ENCODE data around the gene ZIC4. TPM values are rescaled to one million over a fixed set of nuclear protein-coding genes. Genes with fewer than 3 reads are reported as not detected.

The ZIC4 gene
- polyA plus RNA-seq, 1 of the 3 experiments (the other 2 are of a cell fraction), result 1.3 TPM

DNA sequence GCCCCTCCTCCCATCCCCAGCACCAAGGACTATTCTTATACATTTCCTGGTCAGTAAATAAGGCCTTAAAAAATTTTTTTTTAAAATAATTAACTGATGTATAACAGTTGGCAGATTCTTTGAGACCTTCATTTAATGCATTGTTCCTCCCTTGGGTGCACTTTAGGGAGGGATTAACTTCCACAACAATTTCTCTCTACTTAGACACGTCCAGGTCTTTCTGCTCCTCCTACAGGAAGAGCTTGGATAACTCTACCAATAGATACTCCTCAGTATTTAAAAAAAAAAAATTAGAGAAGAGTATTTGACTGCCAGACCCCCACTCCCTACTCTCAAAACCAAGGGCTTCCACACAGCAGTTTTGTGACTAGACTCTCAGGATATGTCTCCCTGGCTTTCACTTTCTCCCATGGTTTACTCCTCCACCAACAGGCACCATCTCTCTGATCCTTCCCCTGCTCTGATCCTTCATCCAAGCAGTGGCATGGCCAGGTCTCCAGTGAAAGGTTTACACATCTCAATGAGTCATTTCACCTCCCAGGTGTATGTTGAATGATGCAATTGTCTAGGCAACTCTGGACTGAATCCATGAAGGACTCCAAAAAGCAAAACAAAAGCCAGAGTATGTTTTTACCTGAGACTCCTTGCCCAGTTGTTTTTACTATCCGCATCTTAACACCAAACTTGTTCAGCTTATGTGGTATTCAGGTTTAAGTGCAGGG lies 7.4 kb downstream of the ZIC4 start:
- ChIA-PET CTCF (interaction anchor here (0.6 kb wide), 1 partner anchor 16 kb away, joined by 3 read pairs; no protein-coding TSS in a partner anchor), POLR2A (no interaction called here)
- Histone ChIP-seq H4K20me1 (ENCODE audit: insufficient read depth) (no peaks in the 10 kb centered on the region), H3K79me2 (ENCODE audit: insufficient read depth) (peaks cover 24% of the 10 kb centered on the region; the same call in 1 of the 2 replicates), H3K27ac (ENCODE audit: low read depth in 2 of 2, low read length in 1 of 2) (no peak overlapping the region), H3K9me2 (no peaks in the 10 kb centered on the region), H3K4me3 (ENCODE audit: low read depth in 2 of 2, low read length in 1 of 2) (no peak overlapping the region), H3K36me3 (replicated peaks in 1 of 2; ENCODE audit: control insufficient read depth in 1 of 2, insufficient read depth in 2 of 2, low read length in 1 of 2) (no peaks in the 10 kb centered on the region), H3K9ac (no peak overlapping the region), H3K4me2 (no peak overlapping the region), H3K27me3 (ENCODE audit: insufficient read depth) (peaks cover 28% of the 10 kb centered on the region; the same call in 1 of the 2 replicates), H3K4me1 (ENCODE audit: control insufficient read depth in 1 of 2, insufficient read depth in 2 of 2, low read depth in 1 of 2, low read length in 1 of 2) (no peaks in the 10 kb centered on the region; a peak in 1 of 4 replicates), H3K9me3 (no peaks in the 10 kb centered on the region), H3F3A (replicated peaks; ENCODE audit: insufficient read depth) (no peaks in the 10 kb centered on the region), H2AFZ (ENCODE audit: low read depth) (no peak overlapping the region)
- TF ChIP-seq MXI1 (IDR thresholded peaks at IDR 0.05; ENCODE audit: low read depth, low read length) (no peak), CHD2 (IDR thresholded peaks at IDR 0.05; ENCODE audit: low read length, partially characterized antibody) (no peak), RFX5 (IDR thresholded peaks at IDR 0.05; ENCODE audit: low read length) (no peak), TAF1 (IDR thresholded peaks at IDR 0.05; ENCODE audit: borderline replicate concordance, low read depth, low read length) (no peak), JUND (IDR thresholded peaks at IDR 0.05) (no peak), GATA2 (CRISPR knock-in tag; IDR thresholded peaks at IDR 0.05) (no peak), RAD21 (IDR thresholded peaks at IDR 0.05; ENCODE audit: low read length) (no peak)
- TF ChIP-seq, protein P1, sequence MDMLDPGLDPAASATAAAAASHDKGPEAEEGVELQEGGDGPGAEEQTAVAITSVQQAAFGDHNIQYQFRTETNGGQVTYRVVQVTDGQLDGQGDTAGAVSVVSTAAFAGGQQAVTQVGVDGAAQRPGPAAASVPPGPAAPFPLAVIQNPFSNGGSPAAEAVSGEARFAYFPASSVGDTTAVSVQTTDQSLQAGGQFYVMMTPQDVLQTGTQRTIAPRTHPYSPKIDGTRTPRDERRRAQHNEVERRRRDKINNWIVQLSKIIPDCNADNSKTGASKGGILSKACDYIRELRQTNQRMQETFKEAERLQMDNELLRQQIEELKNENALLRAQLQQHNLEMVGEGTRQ (IDR thresholded peaks at IDR 0.05; ENCODE audit: borderline replicate concordance, low read depth, low read length), result no peak
- TF ChIP-seq, protein P2, sequence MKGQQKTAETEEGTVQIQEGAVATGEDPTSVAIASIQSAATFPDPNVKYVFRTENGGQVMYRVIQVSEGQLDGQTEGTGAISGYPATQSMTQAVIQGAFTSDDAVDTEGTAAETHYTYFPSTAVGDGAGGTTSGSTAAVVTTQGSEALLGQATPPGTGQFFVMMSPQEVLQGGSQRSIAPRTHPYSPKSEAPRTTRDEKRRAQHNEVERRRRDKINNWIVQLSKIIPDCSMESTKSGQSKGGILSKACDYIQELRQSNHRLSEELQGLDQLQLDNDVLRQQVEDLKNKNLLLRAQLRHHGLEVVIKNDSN (IDR thresholded peaks at IDR 0.05; ENCODE audit: borderline replicate concordance, low read depth), result no peak
- TF ChIP-seq, protein P3, sequence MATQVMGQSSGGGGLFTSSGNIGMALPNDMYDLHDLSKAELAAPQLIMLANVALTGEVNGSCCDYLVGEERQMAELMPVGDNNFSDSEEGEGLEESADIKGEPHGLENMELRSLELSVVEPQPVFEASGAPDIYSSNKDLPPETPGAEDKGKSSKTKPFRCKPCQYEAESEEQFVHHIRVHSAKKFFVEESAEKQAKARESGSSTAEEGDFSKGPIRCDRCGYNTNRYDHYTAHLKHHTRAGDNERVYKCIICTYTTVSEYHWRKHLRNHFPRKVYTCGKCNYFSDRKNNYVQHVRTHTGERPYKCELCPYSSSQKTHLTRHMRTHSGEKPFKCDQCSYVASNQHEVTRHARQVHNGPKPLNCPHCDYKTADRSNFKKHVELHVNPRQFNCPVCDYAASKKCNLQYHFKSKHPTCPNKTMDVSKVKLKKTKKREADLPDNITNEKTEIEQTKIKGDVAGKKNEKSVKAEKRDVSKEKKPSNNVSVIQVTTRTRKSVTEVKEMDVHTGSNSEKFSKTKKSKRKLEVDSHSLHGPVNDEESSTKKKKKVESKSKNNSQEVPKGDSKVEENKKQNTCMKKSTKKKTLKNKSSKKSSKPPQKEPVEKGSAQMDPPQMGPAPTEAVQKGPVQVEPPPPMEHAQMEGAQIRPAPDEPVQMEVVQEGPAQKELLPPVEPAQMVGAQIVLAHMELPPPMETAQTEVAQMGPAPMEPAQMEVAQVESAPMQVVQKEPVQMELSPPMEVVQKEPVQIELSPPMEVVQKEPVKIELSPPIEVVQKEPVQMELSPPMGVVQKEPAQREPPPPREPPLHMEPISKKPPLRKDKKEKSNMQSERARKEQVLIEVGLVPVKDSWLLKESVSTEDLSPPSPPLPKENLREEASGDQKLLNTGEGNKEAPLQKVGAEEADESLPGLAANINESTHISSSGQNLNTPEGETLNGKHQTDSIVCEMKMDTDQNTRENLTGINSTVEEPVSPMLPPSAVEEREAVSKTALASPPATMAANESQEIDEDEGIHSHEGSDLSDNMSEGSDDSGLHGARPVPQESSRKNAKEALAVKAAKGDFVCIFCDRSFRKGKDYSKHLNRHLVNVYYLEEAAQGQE (IDR thresholded peaks at IDR 0.05; ENCODE audit: low read depth, low read length), result no peak
- TF ChIP-seq, protein P4, sequence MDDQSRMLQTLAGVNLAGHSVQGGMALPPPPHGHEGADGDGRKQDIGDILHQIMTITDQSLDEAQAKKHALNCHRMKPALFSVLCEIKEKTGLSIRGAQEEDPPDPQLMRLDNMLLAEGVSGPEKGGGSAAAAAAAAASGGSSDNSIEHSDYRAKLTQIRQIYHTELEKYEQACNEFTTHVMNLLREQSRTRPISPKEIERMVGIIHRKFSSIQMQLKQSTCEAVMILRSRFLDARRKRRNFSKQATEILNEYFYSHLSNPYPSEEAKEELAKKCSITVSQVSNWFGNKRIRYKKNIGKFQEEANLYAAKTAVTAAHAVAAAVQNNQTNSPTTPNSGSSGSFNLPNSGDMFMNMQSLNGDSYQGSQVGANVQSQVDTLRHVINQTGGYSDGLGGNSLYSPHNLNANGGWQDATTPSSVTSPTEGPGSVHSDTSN (IDR thresholded peaks at IDR 0.05), result no peak
- TF ChIP-seq, protein P5, sequence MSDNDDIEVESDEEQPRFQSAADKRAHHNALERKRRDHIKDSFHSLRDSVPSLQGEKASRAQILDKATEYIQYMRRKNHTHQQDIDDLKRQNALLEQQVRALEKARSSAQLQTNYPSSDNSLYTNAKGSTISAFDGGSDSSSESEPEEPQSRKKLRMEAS (IDR thresholded peaks at IDR 0.05; ENCODE audit: low read depth), result no peak
- TF ChIP-seq, protein P6, sequence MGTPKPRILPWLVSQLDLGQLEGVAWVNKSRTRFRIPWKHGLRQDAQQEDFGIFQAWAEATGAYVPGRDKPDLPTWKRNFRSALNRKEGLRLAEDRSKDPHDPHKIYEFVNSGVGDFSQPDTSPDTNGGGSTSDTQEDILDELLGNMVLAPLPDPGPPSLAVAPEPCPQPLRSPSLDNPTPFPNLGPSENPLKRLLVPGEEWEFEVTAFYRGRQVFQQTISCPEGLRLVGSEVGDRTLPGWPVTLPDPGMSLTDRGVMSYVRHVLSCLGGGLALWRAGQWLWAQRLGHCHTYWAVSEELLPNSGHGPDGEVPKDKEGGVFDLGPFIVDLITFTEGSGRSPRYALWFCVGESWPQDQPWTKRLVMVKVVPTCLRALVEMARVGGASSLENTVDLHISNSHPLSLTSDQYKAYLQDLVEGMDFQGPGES (IDR thresholded peaks at IDR 0.05; ENCODE audit: low read depth, low read length), result no peak
- DNase-seq, result no peak
- 60% methylated on average over 2 of the region's 2 CpGs for WGBS (ENCODE audit: low lambda C conversion rate)
